ENCODE data around the gene LPCAT1.

The LPCAT1 gene

DNA sequence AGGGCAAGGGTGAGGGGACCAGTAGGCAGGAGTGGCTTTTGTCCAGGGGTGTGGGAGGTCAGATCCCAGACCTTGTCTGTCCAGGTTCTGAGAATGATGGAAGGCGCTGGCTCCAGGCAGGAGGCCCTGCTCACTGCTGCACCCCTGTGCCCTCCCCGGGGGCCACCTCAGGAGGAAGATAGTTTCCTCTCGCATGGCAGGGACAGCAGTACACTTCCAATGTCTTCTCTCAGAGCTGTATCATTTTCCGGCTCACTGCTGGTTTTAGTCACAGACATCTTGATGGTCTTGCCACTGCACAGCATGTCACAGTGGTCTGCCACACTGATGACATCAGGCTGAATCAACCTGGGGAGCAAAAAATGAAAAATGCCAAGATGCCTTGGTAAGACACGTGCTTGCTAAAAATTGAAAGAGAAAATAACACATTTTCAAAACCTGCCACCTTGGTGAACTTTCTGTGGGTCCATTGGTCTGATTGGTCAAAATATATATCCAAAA lies 75.2 kb downstream of the LPCAT1 start:
- H3K27me3 ChIP-seq (ENCODE audit: insufficient read depth, low read depth): no peaks in the 10 kb centered on the region
- H3K36me3 ChIP-seq (ENCODE audit: insufficient read depth): no peaks in the 10 kb centered on the region
- H4K20me1 ChIP-seq (ENCODE audit: insufficient read depth): no peaks in the 10 kb centered on the region
- TF ChIP-seq, protein P1, sequence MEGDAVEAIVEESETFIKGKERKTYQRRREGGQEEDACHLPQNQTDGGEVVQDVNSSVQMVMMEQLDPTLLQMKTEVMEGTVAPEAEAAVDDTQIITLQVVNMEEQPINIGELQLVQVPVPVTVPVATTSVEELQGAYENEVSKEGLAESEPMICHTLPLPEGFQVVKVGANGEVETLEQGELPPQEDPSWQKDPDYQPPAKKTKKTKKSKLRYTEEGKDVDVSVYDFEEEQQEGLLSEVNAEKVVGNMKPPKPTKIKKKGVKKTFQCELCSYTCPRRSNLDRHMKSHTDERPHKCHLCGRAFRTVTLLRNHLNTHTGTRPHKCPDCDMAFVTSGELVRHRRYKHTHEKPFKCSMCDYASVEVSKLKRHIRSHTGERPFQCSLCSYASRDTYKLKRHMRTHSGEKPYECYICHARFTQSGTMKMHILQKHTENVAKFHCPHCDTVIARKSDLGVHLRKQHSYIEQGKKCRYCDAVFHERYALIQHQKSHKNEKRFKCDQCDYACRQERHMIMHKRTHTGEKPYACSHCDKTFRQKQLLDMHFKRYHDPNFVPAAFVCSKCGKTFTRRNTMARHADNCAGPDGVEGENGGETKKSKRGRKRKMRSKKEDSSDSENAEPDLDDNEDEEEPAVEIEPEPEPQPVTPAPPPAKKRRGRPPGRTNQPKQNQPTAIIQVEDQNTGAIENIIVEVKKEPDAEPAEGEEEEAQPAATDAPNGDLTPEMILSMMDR (conservative IDR thresholded peaks at IDR 0.05; ENCODE audit: low read depth, low read length): no peak
- H3K4me2 ChIP-seq: no peak overlapping the region
- H3K4me3 ChIP-seq (IDR thresholded peaks at IDR 0.05; ENCODE audit: insufficient read depth, low read depth, low read length): no peak overlapping the region
- H3K27ac ChIP-seq: no peak overlapping the region
- H3K79me2 ChIP-seq (ENCODE audit: insufficient read depth, low read depth): no peaks in the 10 kb centered on the region
- no peak overlapping the region for H3K9ac ChIP-seq
- no peak overlapping the region for H2AFZ ChIP-seq (ENCODE audit: low read depth)
- no peaks in the 10 kb centered on the region for H3K4me1 ChIP-seq (ENCODE audit: low read depth, poor library complexity, severe bottlenecking)

DNA sequence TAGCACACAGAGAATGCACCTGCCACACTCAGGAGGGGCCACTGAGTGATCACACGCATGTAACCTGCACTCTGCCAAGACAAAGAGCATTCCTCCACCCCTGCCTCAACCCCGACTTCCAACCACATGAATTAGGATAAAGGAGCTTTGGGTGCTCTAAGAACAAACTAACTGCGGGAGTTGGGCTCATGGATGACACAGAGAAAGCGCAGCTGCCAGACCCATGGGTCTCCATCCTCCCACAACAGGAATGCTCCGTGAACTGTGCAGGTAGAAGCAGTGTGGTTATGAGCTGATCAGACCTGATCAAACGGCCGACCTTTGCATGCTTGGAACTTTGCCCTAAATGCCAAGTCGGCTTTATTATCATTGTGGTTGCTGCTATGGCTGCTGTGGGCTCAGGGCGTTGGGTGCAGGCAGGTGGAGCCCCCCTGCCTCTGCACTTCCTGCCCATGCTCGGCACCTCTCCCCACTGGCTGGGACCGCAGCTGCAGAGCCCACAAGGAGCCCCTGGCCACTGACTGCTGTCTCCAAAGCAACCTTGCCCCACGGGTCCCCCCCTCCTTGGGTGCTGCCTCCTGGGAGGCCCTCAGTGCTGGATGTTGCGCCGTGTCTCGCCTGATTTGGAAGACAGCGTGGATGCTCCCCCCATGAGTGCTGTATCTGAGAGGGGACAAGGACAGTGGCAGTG lies 75.9 kb downstream of the LPCAT1 start:
- Histone ChIP-seq H3K36me3 (ENCODE audit: insufficient read depth) (no peaks in the 10 kb centered on the region), H3K4me1 (ENCODE audit: low read depth, poor library complexity, severe bottlenecking) (no peaks in the 10 kb centered on the region), H4K20me1 (ENCODE audit: insufficient read depth) (no peaks in the 10 kb centered on the region), H3K79me2 (ENCODE audit: insufficient read depth, low read depth) (no peaks in the 10 kb centered on the region), H3K27me3 (ENCODE audit: insufficient read depth, low read depth) (no peaks in the 10 kb centered on the region; the same call in 1 of the 2 replicates), H2AFZ (ENCODE audit: low read depth) (no peak overlapping the region), H3K4me2 (no peak overlapping the region), H3K9ac (no peak overlapping the region), H3K27ac (no peak overlapping the region), H3K4me3 (IDR thresholded peaks at IDR 0.05; ENCODE audit: insufficient read depth, low read depth, low read length) (no peak overlapping the region)
- TF ChIP-seq, protein P1 (conservative IDR thresholded peaks at IDR 0.05; ENCODE audit: low read depth, low read length): no peak

DNA sequence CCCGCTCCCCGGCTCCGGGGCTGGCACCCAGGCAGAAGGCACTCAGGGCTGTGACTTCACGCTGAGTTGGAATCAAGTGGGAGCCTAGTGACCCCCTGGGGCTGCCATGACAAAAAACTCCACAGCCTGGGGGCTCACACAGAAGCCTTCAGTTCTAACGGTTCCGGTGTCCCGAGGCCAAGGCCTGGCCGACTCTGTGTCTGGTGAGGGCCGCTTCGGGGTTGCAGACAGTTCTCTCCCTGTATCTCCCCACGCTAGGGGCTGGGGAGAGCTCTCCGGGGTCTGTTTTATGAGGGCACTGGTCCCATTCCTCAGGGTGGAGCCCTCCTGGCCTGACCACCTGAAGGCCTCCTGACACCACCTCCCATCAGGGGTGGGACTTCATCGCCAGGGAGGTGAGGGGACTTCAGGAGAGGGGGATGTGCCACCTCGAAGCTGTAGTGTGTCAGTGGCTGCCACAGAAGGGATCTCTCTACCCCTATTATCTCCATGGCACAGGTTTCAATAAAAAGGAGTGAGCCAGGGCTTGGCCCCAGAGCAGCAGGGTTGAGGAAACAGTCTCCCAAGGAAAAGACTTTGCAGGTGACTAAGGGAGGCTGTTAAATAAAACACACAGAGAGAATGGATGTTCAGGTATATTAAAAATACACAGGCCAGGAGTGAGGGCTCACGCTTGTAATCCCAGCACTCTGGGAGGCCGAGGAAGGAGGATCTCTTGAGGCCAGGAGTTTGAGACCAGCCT lies 77.0 kb downstream of the LPCAT1 start:
- Histone ChIP-seq H3K79me2 (ENCODE audit: insufficient read depth, low read depth) (no peaks in the 10 kb centered on the region), H3K4me1 (ENCODE audit: low read depth, poor library complexity, severe bottlenecking) (no peaks in the 10 kb centered on the region), H3K4me2 (no peak overlapping the region), H3K27ac (no peak overlapping the region), H2AFZ (ENCODE audit: low read depth) (no peak overlapping the region), H3K36me3 (ENCODE audit: insufficient read depth) (no peaks in the 10 kb centered on the region), H3K9ac (no peak overlapping the region), H3K4me3 (IDR thresholded peaks at IDR 0.05; ENCODE audit: insufficient read depth, low read depth, low read length) (no peak overlapping the region), H4K20me1 (ENCODE audit: insufficient read depth) (no peaks in the 10 kb centered on the region), H3K27me3 (ENCODE audit: insufficient read depth, low read depth) (no peaks in the 10 kb centered on the region; the same call in 1 of the 2 replicates)
- TF ChIP-seq, protein P1 (conservative IDR thresholded peaks at IDR 0.05; ENCODE audit: low read depth, low read length): no peak

DNA sequence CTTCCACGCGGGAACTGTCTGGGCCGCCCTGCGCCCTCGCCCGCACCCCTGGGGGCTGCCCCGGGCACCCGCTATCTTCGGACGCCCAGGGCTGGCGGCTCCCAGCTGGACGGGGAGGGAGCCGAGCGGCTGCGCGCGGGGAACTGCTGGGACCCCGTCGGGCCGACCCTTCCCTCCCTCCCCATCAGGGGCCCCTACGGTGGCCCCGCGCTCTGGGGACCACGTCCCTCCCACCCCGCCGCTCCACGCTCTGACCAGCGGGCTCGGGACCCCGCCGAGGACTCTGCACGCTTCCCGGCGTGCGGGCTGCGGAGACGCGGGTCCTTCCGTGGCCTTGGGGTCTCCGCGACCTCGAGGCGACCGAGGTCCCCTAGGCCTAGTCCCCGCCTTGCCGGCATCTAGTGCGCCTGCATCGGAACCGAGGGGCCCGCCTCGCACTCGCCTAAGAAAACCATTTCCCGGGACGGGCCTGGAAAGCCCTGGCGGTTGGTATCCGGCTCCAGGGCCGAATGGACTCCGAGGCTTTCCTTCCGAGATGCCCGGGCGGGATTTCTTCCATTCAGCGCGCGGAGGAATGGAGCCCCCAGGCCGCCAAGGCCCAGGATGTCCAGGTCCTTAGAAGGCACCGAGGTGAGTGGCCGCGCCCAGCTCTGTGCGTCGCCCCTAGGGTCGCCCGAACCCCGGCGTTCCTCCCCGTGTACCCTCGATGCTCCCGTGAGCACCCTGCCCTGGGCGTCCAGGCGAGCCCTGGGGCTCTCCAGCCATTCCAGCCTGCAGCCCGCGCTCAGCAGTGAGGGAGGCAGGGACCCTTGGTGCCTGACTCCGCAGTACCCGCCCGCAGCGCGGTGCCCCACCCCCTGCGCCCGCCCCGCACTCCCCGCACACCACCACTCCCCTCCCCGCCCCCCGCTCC lies 77.8 kb downstream of the LPCAT1 start:
- no peaks in the 10 kb centered on the region for H4K20me1 ChIP-seq (ENCODE audit: insufficient read depth)
- H3K27ac ChIP-seq: no peak overlapping the region
- H3K4me2 ChIP-seq: no peak overlapping the region
- H3K79me2 ChIP-seq (ENCODE audit: insufficient read depth, low read depth): no peaks in the 10 kb centered on the region
- no peaks in the 10 kb centered on the region for H3K4me1 ChIP-seq (ENCODE audit: low read depth, poor library complexity, severe bottlenecking)
- no peak overlapping the region for H3K9ac ChIP-seq
- TF ChIP-seq, protein P1 (conservative IDR thresholded peaks at IDR 0.05; ENCODE audit: low read depth, low read length): no peak
- no peak overlapping the region for H3K4me3 ChIP-seq (IDR thresholded peaks at IDR 0.05; ENCODE audit: insufficient read depth, low read depth, low read length)
- no peaks in the 10 kb centered on the region for H3K36me3 ChIP-seq (ENCODE audit: insufficient read depth)
- H2AFZ ChIP-seq (ENCODE audit: low read depth): no peak overlapping the region
- no peaks in the 10 kb centered on the region; the same call in 1 of the 2 replicates for H3K27me3 ChIP-seq (ENCODE audit: insufficient read depth, low read depth)

All from KMS-11 (cell line).